ENCODE measurements around the gene ZNF692. TPM values are rescaled to one million over a fixed set of nuclear protein-coding genes. Genes with fewer than 3 reads are reported as not detected.

Gene ZNF692
- total RNA-seq, 4 donors from 2014 or later: 8.0 to 38.0 (median 13.9) TPM

DNA sequence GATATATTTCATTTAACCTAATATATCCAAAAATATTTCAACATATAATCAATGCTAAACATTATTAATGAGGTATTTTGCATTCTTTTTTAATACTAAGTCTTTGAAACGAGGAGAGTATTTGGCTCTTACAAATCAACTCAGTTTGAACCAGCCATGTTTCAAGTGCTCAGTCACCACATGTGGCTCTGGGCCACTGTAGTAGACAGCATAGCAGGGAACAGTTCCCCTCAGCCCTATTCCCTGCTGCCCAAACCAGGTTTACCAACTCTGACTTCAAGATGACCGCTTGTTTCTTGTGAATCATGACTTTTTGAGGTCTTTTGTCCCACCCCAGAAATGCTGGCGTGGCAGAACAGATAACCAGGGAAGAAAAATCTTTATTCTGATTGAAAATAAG is 15.2 kb downstream of the ZNF692 start:
- no peak overlapping the region for H3K4me3 ChIP-seq
- DNase-seq: no peak
- intact Hi-C loops (cut with DNase I; ENCODE audit: low total_unique reads): no loop called here
- H3K27me3 ChIP-seq: no peaks in the 10 kb centered on the region
- peak overlapping the region; percentile 64 to 99 (median 74) for H3K27ac ChIP-seq
- H3K4me1 ChIP-seq: peaks cover 47 to 52% of the 10 kb centered on the region in 2 donors
- peaks cover 0 to 39% of the 10 kb centered on the region in 2 donors for H3K36me3 ChIP-seq
- in situ Hi-C loops (cut with MboI; ENCODE audit: low sequenced_read_pairs in 4 of 4): no loop called here
- peak in 1 of 2 donors; percentile 32 for ATAC-seq
- no peaks in the 10 kb centered on the region for H3K9me3 ChIP-seq
- no peak for TF ChIP-seq POLR2A (IDR thresholded peaks at IDR 0.05)
- TF ChIP-seq, protein P1, sequence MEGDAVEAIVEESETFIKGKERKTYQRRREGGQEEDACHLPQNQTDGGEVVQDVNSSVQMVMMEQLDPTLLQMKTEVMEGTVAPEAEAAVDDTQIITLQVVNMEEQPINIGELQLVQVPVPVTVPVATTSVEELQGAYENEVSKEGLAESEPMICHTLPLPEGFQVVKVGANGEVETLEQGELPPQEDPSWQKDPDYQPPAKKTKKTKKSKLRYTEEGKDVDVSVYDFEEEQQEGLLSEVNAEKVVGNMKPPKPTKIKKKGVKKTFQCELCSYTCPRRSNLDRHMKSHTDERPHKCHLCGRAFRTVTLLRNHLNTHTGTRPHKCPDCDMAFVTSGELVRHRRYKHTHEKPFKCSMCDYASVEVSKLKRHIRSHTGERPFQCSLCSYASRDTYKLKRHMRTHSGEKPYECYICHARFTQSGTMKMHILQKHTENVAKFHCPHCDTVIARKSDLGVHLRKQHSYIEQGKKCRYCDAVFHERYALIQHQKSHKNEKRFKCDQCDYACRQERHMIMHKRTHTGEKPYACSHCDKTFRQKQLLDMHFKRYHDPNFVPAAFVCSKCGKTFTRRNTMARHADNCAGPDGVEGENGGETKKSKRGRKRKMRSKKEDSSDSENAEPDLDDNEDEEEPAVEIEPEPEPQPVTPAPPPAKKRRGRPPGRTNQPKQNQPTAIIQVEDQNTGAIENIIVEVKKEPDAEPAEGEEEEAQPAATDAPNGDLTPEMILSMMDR (IDR thresholded peaks at IDR 0.05 in 4 of 5, conservative IDR thresholded peaks at IDR 0.05 in 1 of 5): no peak

DNA sequence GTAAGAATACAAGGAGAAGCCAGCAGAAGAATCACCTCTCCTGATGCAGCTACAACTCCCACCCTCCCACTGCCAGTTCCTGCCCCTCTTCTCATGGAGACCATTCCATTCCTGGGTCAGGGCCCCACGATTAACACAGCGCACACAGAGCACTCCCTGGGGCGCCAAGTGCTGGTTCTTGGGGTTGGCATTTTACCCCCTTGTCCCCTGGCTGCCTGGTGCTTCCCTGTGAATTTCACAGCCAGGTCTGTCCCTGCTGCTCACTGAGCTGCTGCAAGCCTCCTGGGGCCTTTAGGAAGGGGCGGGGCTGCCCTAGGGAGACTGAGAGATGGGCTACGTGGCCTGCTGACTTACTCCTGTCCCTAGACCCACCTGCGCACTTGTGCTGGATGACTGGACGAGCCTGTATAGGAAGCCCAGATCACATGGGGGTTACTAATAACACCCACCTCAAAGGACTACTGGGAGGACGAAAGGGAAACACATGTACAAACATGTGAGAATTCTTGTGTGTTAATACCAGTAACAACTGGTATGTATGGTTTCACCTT is 16.0 kb downstream of the ZNF692 start:
- H3K36me3 ChIP-seq: peaks cover 0 to 30% of the 10 kb centered on the region in 2 donors
- no peak for ATAC-seq
- TF ChIP-seq POLR2A (IDR thresholded peaks at IDR 0.05): no peak
- TF ChIP-seq, protein P1 (IDR thresholded peaks at IDR 0.05 in 4 of 5, conservative IDR thresholded peaks at IDR 0.05 in 1 of 5): no peak
- intact Hi-C loops (cut with DNase I; ENCODE audit: low total_unique reads): no loop called here
- no peak overlapping the region for H3K4me3 ChIP-seq
- H3K4me1 ChIP-seq: peaks cover 47 to 52% of the 10 kb centered on the region in 2 donors
- no peaks in the 10 kb centered on the region for H3K27me3 ChIP-seq
- DNase-seq: no peak
- H3K27ac ChIP-seq: peak overlapping the region; percentile 64 to 99 (median 74)
- in situ Hi-C loops (cut with MboI; ENCODE audit: low sequenced_read_pairs in 4 of 4): no loop called here
- no peaks in the 10 kb centered on the region for H3K9me3 ChIP-seq

DNA sequence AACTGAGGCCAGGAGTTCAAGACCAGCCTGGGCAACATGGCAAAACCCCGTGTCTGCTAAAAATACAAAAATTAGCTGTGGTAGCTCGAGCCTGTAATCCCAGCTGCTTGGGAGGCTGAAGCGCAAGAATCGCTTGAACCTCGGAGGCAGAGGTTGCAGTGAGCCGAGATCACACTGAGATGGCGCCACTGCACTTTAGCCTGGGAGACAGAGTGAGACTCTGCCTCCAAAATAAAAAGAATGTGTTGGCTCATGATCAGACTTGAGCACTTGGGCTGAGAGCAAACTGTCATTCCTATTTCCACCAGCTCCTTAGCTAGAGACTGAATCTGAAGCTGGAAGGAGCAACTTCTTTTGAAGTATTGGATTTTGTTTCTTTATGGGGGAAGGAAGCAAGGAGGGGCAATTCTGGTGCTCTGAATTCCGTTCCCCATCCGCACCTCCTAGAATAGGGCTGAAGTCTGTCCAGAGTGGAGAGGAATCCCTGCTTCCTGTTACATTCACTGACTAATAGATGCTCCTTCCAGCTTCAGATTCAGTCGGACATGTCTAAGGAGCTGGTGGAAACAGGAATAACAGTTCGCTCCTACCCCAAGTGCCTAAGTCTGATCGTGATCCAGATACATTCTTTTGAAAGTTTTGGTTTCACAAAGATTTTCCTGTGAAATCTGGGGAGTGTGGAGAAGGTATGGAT is 17.0 kb downstream of the ZNF692 start:
- TF ChIP-seq, protein P1 (IDR thresholded peaks at IDR 0.05 in 4 of 5, conservative IDR thresholded peaks at IDR 0.05 in 1 of 5): peak in 3 of 5 experiments; percentile 26 to 42 (median 29)
- TF ChIP-seq POLR2A (IDR thresholded peaks at IDR 0.05): no peak
- intact Hi-C loops (cut with DNase I; ENCODE audit: low total_unique reads): no loop called here
- DNase-seq: peak in 1 of 2 donors; percentile 56
- Histone ChIP-seq H3K4me1 (peaks cover 55 to 59% of the 10 kb centered on the region in 2 donors), H3K27ac (peak overlapping the region; percentile 35 to 99 (median 74)), H3K27me3 (no peaks in the 10 kb centered on the region), H3K4me3 (no peak overlapping the region), H3K9me3 (no peaks in the 10 kb centered on the region), H3K36me3 (peaks cover 0 to 24% of the 10 kb centered on the region in 2 donors)
- in situ Hi-C loops (cut with MboI; ENCODE audit: low sequenced_read_pairs in 4 of 4): no loop called here
- no peak for ATAC-seq

DNA sequence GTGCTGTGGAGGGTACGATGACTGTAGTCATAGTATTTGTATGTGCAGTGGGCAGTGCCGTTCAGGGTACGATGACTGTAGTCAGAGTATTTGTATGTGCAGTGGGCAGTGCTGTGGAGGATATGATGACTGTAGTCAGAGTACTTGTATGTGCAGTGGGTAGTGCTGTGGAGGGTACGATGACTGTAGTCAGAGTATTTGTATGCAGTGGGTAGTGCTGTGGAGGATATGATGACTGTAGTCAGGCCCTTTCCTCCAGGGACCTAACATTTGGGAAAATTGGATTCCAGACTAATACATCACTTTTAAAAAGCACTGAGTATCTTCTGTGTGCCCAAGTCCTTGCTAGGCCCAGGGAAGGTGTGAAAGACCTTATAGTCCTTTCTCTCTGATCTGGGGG is 17.9 kb downstream of the ZNF692 start:
- no peaks in the 10 kb centered on the region for H3K9me3 ChIP-seq
- peak overlapping the region in 2 of 4 donors; percentile 78 to 99 for H3K27ac ChIP-seq
- intact Hi-C loops (cut with DNase I; ENCODE audit: low total_unique reads) (no loop called here), in situ Hi-C loops (cut with MboI; ENCODE audit: low sequenced_read_pairs in 4 of 4) (no loop called here)
- H3K36me3 ChIP-seq: peaks cover 0 to 15% of the 10 kb centered on the region in 2 donors
- no peak overlapping the region for H3K4me3 ChIP-seq
- peaks cover 55 to 59% of the 10 kb centered on the region in 2 donors for H3K4me1 ChIP-seq
- ATAC-seq: no peak
- DNase-seq: no peak
- H3K27me3 ChIP-seq: no peaks in the 10 kb centered on the region
- TF ChIP-seq, protein P1 (IDR thresholded peaks at IDR 0.05 in 4 of 5, conservative IDR thresholded peaks at IDR 0.05 in 1 of 5): no peak
- TF ChIP-seq POLR2A (IDR thresholded peaks at IDR 0.05): no peak

All from gastrocnemius medialis (tissue), 4 donors.